ENCODE data around the gene FICD.

DNA sequence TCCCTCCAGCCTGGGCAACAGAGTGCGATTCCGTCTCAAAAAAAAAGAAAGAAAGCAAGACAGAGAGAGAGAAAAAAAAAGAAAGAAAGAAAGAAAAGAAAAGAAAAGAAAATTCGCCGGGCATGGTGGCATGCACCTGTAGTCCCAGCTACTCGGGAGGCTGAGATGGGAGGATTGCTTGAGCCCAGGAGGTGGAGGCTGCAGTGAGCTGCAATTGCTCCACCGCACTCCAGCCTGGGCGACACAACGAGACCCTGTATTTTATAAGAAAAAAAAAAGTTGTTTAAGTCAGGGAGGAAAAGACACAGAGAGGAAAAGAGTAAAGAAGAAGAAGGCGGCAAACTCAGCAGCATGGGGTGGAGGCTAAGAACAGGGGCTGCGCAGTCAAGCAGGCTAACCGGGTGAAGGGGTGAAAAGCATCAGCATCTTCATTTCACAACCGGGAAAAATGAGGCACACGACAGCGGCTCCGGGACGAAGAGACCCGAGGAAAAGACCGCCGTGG lies 557 bp upstream of the FICD start:
- TF ChIP-seq, protein P1, sequence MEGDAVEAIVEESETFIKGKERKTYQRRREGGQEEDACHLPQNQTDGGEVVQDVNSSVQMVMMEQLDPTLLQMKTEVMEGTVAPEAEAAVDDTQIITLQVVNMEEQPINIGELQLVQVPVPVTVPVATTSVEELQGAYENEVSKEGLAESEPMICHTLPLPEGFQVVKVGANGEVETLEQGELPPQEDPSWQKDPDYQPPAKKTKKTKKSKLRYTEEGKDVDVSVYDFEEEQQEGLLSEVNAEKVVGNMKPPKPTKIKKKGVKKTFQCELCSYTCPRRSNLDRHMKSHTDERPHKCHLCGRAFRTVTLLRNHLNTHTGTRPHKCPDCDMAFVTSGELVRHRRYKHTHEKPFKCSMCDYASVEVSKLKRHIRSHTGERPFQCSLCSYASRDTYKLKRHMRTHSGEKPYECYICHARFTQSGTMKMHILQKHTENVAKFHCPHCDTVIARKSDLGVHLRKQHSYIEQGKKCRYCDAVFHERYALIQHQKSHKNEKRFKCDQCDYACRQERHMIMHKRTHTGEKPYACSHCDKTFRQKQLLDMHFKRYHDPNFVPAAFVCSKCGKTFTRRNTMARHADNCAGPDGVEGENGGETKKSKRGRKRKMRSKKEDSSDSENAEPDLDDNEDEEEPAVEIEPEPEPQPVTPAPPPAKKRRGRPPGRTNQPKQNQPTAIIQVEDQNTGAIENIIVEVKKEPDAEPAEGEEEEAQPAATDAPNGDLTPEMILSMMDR (IDR thresholded peaks at IDR 0.05; ENCODE audit: poor library complexity, severe bottlenecking), result no peak
- TF ChIP-seq EZH2 (IDR thresholded peaks at IDR 0.05; ENCODE audit: borderline replicate concordance, insufficient read depth, low read length, poor library complexity, severe bottlenecking) (no peak), MXI1 (conservative IDR thresholded peaks at IDR 0.05; ENCODE audit: poor library complexity, severe bottlenecking) (peak; percentile 41)

All from neural cell (in vitro differentiated cells).